Right lobe of liver (tissue), 6 donors: ENCODE data around the gene LCP1. TPM values are rescaled to one million over a fixed set of nuclear protein-coding genes. Genes with fewer than 3 reads are reported as not detected.
"Not testable (repeated sequence)": the region's sequence is repeated elsewhere in the genome, so short reads cannot be mapped to it uniquely, and the experiment has no call there.

Experiments used
- ATAC-seq, 4 donors: fragments of 200-7000 bp; cut with Tn5 transposase; one replicate each; pipeline ENCODE4 v1.9.1; 2020; ENCODE audit warnings: mild to moderate bottlenecking in 4 of 4, moderate library complexity in 4 of 4
- DNase-seq, 3 donors: peaks; one replicate each; pipeline ENCODE4 v3.0.0-alpha.2; 2020
- H3K27ac ChIP-seq, 3 donors: fragments of 200-600 bp; one replicate each; pipeline ENCODE4 v1.8.0; 2022
- H3K27me3 ChIP-seq, 2 donors: fragments of 200-600 bp; one replicate each; pipeline ENCODE4 v1.8.0; 2022
- H3K36me3 ChIP-seq, 4 donors: fragments of 200-600 bp; sonication (generic) in 1 of 4; one replicate each; pipeline versions ENCODE4 v1.5.1 to v1.8.0; 2017 to 2022; ENCODE audit warnings: control low read depth in 1 of 4
- H3K4me1 ChIP-seq, 4 donors: fragments of 200-600 bp; sonication (generic) in 1 of 4; one replicate each; pipeline versions ENCODE4 v1.5.1 to v1.8.0; 2017 to 2022; ENCODE audit warnings: control low read depth in 1 of 4
- H3K4me3 ChIP-seq, 3 donors: fragments of 200-600 bp; one replicate each; pipeline ENCODE4 v1.8.0; 2022
- H3K9me3 ChIP-seq, 4 donors: fragments of 200-600 bp; sonication (generic) in 1 of 4; one replicate each; pipeline versions ENCODE4 v1.5.1 to v1.8.0; 2017 to 2022; ENCODE audit warnings: control low read depth in 1 of 4
- CTCF ChIP-seq, 4 donors: fragments of 200-600 bp in 3 of 4; fragments of 450-650 bp in 1 of 4; IDR thresholded peaks; one replicate each; pipeline versions ENCODE4 v1.5.1 to v1.8.0; 2016 to 2022; ENCODE audit warnings: antibody characterized with exemption in 4 of 4, mild to moderate bottlenecking in 2 of 4
- POLR2A ChIP-seq: fragments of 450-650 bp; IDR thresholded peaks from one replicate; pipeline ENCODE4 v1.6.1; 2017; ENCODE audit warnings: antibody characterized with exemption, mild to moderate bottlenecking
- WGBS: methylation state at CpG from one replicate; pipeline ENCODE4 v1.1.6; 2018; ENCODE audit warnings: low coverage, low lambda C conversion rate; ENCODE audit not compliant: insufficient coverage; ENCODE audit errors: missing lambda C conversion rate; 5-methylcytosine and 5-hydroxymethylcytosine counted together
- intact Hi-C, 2 donors: fragments of 100-400 bp; cut with DNase I; formaldehyde crosslinking; loops; one replicate each; pipeline versions ENCODE4 v1.11.2 to v1.14.1; 2022
- total RNA-seq, 6 experiments: library from RNA; depleted of rRNA in 2 of 6; stranded (reverse); fragments of >200 nt in 2 of 6; fragmentation: NEBNext Ultra II Directional in 3 of 6; extraction: Animal tissue kit (Norgen Biotek cat#: 25700) in 3 of 6; gene quantifications; one replicate each; pipeline versions ENCODE4 v1.1.0 to v1.2.4, GENCODE V29; 2016 to 2023
- donor health status: DM: no; HTN: yes; CAD: no.
- donor health status: DM: no; HTN: no; CAD: no.
- donor health status: DM: no; HTN: no; CAD: no.
- donor health status: DM: no; HTN: yes; CAD: no.
- donor health status: DM: no; HTN: yes; CAD: no.

The LCP1 gene
- total RNA-seq, 6 experiments from 2014 or later: 19.7 to 58.1 (median 22.8) TPM

GRCh38 chr13:46166947-46167610, 14.9 kb downstream of the LCP1 start:
- 46% methylated on average over 2 of the region's 3 CpGs for WGBS
- H3K27ac ChIP-seq: no peak overlapping the region
- ATAC-seq (no peak), DNase-seq (no peak)
- H3K27me3 ChIP-seq: no peaks in the 10 kb centered on the region
- no peaks in the 10 kb centered on the region for H3K9me3 ChIP-seq
- intact Hi-C loops: no loop called here
- no peak for TF ChIP-seq POLR2A
- H3K4me3 ChIP-seq: no peak overlapping the region
- no peaks in the 10 kb centered on the region for H3K36me3 ChIP-seq
- peaks cover 0 to 4% (median 0%) of the 10 kb centered on the region in 4 donors for H3K4me1 ChIP-seq

- TF ChIP-seq POLR2A (no peak), CTCF (IDR thresholded peaks at IDR 0.05) (no peak)
- H3K4me3 ChIP-seq: no peak overlapping the region
- H3K27ac ChIP-seq: no peak overlapping the region
- no peaks in the 10 kb centered on the region for H3K36me3 ChIP-seq
- ATAC-seq (no peak), DNase-seq (no peak)
- 13% methylated on average over 1 of the region's 1 CpG for WGBS
- no peaks in the 10 kb centered on the region for H3K4me1 ChIP-seq
- no peaks in the 10 kb centered on the region for H3K27me3 ChIP-seq
- intact Hi-C loops: no loop called here
- H3K9me3 ChIP-seq: no peaks in the 10 kb centered on the region
Observed at GRCh38 chr13:46166224-46166584, 15.8 kb downstream of the LCP1 start.

- Histone ChIP-seq H3K27ac (no peak overlapping the region), H3K4me1 (no peaks in the 10 kb centered on the region), H3K27me3 (no peaks in the 10 kb centered on the region), H3K9me3 (no peaks in the 10 kb centered on the region), H3K36me3 (no peaks in the 10 kb centered on the region), H3K4me3 (no peak overlapping the region)
- ATAC-seq (no peak), DNase-seq (no peak)
- intact Hi-C loops: no loop called here
- WGBS: 29% methylated on average over 5 of the region's 5 CpGs
- TF ChIP-seq POLR2A (no peak), CTCF (IDR thresholded peaks at IDR 0.05) (no peak)
Observed at GRCh38 chr13:46165485-46166223, 16.3 kb downstream of the LCP1 start.

- no peak for ATAC-seq
Observed at GRCh38 chr13:46164661-46165060, 17.3 kb downstream of the LCP1 start.

GRCh38 chr13:46162741-46163140, 19.2 kb downstream of the LCP1 start:
- intact Hi-C loops, H3K27me3 ChIP-seq, ATAC-seq, H3K36me3 ChIP-seq, H3K9me3 ChIP-seq, H3K4me3 ChIP-seq, H3K27ac ChIP-seq, DNase-seq, H3K4me1 ChIP-seq: not testable (repeated sequence)
- 80% methylated on average over 1 of the region's 36 CpGs for WGBS

More at GRCh38 chr13:46164661-46165060, 17.3 kb downstream of the LCP1 start:
- Histone ChIP-seq H3K4me1 (no peaks in the 10 kb centered on the region), H3K9me3 (no peaks in the 10 kb centered on the region), H3K27me3 (no peaks in the 10 kb centered on the region), H3K27ac (no peak overlapping the region), H3K36me3 (no peaks in the 10 kb centered on the region), H3K4me3 (no peak overlapping the region)
- no peak for DNase-seq
- intact Hi-C loops: no loop called here
- TF ChIP-seq POLR2A: no peak
- no peak for TF ChIP-seq CTCF (IDR thresholded peaks at IDR 0.05)
